ENCODE data around the gene SPATA9.

SPATA9 gene

DNA sequence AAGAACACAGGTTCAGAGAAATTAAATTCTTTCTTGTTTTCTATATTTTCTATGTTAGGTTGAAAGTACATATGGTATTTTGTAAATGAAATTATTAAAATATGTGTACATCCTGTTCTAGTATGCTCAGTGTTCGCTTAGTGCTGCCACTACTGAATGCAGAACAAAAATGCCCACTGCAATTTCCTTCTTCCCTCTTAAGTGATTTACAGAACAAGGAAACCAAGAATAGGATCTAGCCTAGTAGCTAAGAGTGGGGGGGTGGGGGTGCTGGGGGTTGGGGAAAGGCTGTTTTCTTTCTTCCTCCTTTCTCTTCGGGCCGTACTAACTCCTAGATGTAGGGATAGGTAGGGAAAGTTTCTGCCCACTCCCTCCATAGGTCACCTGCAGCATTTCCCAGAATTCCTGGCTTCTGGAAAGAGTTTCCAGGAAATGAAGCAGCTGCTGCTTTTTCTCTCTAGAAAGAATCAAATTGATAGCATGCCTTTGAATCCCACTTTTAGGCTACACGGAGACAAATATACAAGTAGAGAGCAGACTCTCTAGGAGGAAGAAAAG, 15.7 kb downstream of the SPATA9 start:
- TF ChIP-seq, protein P1, sequence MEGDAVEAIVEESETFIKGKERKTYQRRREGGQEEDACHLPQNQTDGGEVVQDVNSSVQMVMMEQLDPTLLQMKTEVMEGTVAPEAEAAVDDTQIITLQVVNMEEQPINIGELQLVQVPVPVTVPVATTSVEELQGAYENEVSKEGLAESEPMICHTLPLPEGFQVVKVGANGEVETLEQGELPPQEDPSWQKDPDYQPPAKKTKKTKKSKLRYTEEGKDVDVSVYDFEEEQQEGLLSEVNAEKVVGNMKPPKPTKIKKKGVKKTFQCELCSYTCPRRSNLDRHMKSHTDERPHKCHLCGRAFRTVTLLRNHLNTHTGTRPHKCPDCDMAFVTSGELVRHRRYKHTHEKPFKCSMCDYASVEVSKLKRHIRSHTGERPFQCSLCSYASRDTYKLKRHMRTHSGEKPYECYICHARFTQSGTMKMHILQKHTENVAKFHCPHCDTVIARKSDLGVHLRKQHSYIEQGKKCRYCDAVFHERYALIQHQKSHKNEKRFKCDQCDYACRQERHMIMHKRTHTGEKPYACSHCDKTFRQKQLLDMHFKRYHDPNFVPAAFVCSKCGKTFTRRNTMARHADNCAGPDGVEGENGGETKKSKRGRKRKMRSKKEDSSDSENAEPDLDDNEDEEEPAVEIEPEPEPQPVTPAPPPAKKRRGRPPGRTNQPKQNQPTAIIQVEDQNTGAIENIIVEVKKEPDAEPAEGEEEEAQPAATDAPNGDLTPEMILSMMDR (IDR thresholded peaks at IDR 0.05; ENCODE audit: insufficient read depth, low read depth, low read length, missing control alignments), result no peak
- no peak for DNase-seq (ENCODE audit: low read depth)
- H3K4me3 ChIP-seq (ENCODE audit: low read depth, low read length), result no peak overlapping the region

DNA sequence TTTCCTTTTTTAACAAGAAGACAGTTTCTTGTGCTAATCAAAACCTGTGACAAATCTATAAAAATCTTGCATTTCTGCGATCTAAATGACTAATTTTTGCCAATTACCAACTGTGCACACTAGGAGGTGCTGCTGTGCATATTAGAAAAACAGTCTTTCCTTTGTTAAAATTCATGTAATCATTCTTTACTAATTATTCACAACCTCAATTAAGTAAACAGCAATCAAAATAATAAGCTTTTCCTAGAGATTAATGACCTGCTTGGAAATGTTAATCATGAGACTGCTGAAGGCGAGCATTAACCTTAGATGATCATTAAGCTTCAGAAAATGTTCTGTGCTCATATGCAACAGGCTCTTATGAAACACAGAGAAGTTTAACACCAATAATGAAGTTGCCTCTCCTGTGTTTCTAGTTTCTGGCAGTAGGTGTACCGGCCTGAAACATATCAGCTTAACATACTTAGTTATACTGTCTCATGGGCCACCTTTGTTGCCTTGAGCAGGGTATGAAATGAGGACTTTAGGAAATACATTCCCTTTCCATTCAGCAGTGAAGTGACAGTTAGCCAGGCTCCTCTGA, 18.5 kb downstream of the SPATA9 start:
- no peak overlapping the region for H3K4me3 ChIP-seq (ENCODE audit: low read depth, low read length)
- DNase-seq (ENCODE audit: low read depth), result peak; percentile 41
- TF ChIP-seq, protein P1 (IDR thresholded peaks at IDR 0.05; ENCODE audit: insufficient read depth, low read depth, low read length, missing control alignments), result peak; percentile 78

DNA sequence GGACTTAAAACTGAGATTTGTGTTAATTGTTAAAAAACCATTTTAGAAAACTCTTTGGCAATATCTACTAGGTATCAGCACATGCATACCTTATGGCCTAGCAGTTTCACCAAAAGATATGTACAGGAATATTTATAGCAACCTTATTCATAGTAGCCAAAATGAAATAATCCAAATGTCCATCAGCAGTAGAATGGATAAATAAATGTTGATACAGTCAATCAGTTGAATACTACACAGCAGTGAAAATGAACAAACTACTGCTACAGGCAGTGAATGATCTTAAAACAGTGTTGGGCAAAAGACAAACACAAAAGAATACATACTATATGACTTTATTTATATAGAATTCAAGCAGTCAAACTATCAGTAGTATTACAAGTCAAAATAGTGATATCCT, 19.8 kb downstream of the SPATA9 start:
- TF ChIP-seq, protein P1 (IDR thresholded peaks at IDR 0.05; ENCODE audit: insufficient read depth, low read depth, low read length, missing control alignments), result no peak
- DNase-seq (ENCODE audit: low read depth), result no peak

DNA sequence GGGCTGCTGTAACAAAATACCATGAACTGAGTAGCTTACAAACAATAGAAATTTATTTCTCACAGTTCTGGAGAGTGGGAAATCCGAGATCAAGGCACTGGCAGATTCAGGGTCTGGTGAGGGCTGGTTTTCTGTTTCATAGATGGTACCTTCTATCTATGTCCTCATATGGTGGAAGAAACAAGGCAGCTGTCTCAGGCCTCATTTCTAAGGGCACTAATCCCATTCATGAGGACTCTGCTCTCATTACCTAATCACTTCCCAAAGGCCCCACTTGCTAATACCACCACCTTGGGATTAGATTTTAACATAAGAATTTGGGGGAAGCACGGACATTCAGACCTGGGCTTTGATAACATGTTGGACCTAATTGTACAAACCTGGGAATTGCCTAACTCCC, 22.7 kb downstream of the SPATA9 start:
- no peak overlapping the region for H3K4me3 ChIP-seq (ENCODE audit: low read depth, low read length)
- no peak for DNase-seq (ENCODE audit: low read depth)
- TF ChIP-seq, protein P1 (IDR thresholded peaks at IDR 0.05; ENCODE audit: insufficient read depth, low read depth, low read length, missing control alignments), result no peak

More for the DNA sequence above, 19.8 kb downstream of the SPATA9 start:
- no peak overlapping the region for H3K4me3 ChIP-seq (ENCODE audit: low read depth, low read length)

DNA sequence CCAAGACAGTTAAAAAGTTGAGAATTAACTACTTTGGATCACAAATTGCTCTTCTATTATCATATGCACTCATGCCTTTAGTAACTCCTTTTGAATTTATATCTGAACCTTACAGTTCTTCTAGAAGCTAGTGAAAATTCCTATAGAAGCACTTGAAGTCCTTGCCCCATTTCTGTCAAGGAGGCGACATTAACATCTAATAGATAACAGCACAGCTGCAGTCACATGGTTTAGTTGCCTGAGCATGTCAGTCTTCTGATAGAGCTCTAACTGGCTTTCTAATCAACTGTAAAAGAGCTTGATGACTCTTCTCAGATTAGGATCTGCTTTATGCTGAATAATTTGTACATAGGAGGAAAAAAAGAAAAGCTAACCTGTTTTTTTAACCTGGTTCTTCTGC, 27.2 kb downstream of the SPATA9 start:
- TF ChIP-seq, protein P1 (IDR thresholded peaks at IDR 0.05; ENCODE audit: insufficient read depth, low read depth, low read length, missing control alignments), result no peak

DNA sequence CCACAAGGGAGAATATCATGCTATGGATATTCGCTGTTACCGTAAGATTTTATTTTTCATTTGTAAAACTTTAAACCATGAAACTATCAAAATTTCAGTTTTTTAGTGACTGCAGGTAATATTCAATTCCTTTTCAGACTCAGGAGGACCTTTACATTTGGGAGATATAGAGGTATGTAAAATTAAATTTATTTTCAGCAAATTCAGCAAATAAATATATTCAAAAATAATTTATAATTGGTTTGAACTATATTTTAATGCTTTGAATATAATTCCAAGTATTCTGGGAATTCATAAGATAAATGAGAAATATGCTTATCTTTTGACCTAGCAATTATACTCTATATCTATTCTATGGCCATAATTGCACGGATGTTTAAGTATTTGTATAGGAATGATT, 28.6 kb downstream of the SPATA9 start:
- TF ChIP-seq, protein P1 (IDR thresholded peaks at IDR 0.05; ENCODE audit: insufficient read depth, low read depth, low read length, missing control alignments), result no peak
- DNase-seq (ENCODE audit: low read depth), result no peak
- no peak overlapping the region for H3K4me3 ChIP-seq (ENCODE audit: low read depth, low read length)

More for the DNA sequence above, 27.2 kb downstream of the SPATA9 start:
- H3K4me3 ChIP-seq (ENCODE audit: low read depth, low read length), result no peak overlapping the region
- DNase-seq (ENCODE audit: low read depth), result no peak

DNA sequence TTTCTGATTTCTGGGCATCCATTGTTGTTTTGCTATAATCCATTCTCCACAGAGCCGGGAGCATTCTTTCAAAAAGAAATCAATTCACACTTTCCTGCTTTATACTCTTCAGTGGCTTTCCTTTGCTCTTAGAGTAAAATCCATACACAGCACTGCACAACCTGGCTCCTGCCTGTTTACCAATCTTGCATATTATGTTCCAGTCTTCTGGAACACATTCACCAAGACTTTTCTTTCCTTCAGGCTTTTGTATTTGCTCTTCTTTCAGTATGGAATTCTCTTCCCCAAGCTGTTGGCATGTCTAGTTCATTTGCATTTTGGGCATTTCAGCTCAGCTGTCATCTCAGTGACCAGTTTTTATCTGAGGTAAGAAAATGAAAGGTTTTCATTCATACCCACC, 29.9 kb downstream of the SPATA9 start:
- TF ChIP-seq, protein P1 (IDR thresholded peaks at IDR 0.05; ENCODE audit: insufficient read depth, low read depth, low read length, missing control alignments), result no peak
- no peak overlapping the region for H3K4me3 ChIP-seq (ENCODE audit: low read depth, low read length)
- no peak for DNase-seq (ENCODE audit: low read depth)
